B cell (primary cell): Measurements from ENCODE around the gene ZWILCH.

Experiments
- EZH2 ChIP-seq: IDR thresholded peaks from 2 replicates; pipeline ENCODE4 v1.6.1; 2012; ENCODE audit warnings: borderline replicate concordance, low read depth, mild to moderate bottlenecking, moderate library complexity, low read length; ENCODE audit not compliant: insufficient read depth, poor library complexity, severe bottlenecking
- TF ChIP-seq, protein P1 (sequence below): fragments of 200-600 bp; IDR thresholded peaks from one replicate; pipeline ENCODE4 v1.8.0; 2022; ENCODE audit warnings: antibody characterized with exemption, mild to moderate bottlenecking

DNA sequence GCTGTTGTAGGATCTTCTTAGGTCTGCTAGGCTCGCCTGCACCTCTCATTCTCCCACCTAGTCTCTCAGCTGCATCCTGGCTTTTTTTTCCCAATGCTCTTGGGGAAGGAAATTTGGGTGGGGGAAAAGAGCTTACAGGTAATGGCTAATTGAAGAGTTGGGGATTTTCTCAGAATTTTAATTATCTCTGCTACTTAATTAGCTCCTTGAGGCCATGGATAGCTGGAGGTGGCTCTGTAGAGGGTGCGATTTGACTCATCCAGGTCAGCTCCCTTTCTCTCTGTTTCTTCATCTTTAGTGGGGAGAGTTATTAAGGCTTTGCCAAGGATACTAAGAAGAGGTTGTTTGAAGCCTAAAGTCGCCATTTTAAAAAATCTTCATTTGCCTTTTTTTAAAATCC lies 30.2 kb upstream of the ZWILCH start:
- TF ChIP-seq, protein P1, sequence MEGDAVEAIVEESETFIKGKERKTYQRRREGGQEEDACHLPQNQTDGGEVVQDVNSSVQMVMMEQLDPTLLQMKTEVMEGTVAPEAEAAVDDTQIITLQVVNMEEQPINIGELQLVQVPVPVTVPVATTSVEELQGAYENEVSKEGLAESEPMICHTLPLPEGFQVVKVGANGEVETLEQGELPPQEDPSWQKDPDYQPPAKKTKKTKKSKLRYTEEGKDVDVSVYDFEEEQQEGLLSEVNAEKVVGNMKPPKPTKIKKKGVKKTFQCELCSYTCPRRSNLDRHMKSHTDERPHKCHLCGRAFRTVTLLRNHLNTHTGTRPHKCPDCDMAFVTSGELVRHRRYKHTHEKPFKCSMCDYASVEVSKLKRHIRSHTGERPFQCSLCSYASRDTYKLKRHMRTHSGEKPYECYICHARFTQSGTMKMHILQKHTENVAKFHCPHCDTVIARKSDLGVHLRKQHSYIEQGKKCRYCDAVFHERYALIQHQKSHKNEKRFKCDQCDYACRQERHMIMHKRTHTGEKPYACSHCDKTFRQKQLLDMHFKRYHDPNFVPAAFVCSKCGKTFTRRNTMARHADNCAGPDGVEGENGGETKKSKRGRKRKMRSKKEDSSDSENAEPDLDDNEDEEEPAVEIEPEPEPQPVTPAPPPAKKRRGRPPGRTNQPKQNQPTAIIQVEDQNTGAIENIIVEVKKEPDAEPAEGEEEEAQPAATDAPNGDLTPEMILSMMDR: no peak
- TF ChIP-seq EZH2: no peak
